GM21619 (cell line): ENCODE measurements around the gene KDM2A.
A peak's percentile ranks its signal among the peaks of the same experiment; 100 is the strongest.
"Not testable (repeated sequence)": the region's sequence is repeated elsewhere in the genome, so short reads cannot be mapped to it uniquely, and the experiment has no call there.

Experiments
- ATAC-seq: cut with Tn5 transposase; IDR thresholded peaks from one replicate; pipeline ENCODE4 v1.9.1; 2021; ENCODE audit not compliant: unreplicated experiment

Gene KDM2A

DNA sequence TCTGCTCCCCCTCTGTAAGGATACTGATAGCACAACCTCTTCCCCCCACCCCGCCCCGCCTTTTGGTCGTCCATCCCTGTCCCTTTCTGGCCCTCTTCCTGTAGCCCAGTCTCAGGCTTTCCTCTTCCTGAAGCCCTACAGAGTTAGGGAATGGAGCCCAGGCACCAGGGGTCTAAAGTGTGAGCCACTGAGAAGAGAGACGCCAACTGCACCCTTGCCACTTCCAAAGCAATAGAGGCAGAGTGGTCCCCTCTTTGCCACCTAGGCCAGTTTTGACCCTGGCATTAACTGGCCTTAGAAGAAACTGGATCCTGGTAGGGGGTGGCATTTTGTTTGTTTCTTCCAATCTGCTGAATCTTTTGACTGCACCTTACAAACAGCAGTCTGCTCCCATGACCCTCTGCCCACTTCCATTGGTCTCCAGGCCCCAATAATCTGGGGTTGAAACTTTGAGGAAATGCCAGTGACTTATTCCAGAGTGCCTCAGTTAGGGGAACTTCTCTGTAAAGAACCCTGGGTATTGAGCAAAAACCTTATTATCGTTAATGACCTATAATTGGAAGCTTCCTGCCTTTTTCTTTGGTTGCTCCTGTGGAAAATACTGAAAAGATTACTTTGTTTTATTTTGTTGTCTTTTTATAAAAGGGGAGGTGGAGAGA is 137.5 kb downstream of the KDM2A start:
- no peak for ATAC-seq

DNA sequence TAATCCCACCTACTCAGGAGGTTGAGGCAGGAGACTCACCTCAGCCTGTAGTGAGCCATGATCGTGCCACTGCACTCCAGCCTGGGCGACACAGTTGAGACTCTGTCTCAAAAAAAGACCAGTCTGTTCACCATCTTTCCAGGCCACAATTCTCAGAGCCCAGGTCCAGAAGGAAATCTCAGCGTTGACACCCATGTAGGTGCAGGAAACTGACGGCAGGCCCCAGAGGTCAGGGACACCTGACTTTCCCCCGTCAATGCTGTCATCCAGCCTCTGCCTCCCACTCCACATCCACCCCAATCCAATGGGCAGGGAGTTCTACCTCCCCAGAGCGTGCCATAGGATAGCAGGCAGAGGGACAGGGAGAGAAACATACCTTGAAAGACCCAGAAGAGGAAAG is 141.3 kb downstream of the KDM2A start:
- no peak for ATAC-seq

DNA sequence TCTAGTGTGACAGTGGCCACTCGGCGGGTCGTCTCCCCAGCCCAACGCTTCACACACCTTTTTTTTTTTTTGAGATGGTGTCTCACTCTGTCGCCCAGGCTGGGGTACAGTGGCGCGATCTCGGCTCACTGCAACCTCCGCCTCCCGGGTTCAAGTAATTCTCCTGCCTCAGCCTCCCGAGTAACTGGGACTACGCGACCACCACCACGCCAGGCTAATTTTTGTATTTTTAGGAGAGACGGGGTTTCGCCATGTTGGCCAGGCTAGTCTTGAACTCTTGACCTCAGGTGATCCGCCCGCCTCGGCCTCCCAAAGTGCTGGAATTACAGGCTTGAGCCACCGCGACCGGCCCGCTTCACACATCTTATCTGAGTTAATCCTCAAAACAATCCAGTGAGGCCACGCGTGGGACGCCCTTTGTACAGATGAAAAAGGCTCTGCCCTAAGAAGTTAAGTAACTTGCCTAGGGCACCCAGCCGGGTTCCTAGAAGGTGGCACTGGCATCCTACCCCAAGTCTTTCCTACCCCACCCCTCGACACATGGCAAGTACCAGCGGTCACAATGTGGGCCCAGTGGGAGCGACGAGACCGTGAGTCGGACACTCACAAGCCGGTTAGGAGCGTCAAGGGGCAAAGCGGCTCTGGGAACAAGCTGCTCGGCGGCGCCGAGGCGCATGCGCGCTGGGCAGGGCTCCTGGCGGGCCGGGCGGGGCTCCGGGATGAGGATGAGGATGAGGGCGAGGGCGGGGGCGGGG is 142.0 kb downstream of the KDM2A start:
- ATAC-seq, result not testable (repeated sequence)

DNA sequence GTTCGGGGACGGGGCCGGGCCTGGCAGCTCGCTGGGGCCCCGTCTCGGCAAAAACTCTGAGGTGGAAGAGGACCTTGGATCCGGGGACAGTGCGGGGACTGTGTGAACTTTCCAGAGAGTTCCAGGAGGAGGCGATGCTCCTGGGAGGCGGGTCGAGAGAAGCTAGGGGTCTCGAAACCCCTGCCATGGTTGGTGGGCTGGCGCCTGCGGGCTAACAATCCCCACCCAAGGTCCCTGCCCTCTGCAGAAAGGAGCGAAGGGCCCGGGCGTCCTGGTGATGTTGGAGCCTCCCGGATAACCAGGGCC is 142.5 kb downstream of the KDM2A start:
- no peak for ATAC-seq

GRCh38 chr11:67261946-67262681 is 143.1 kb downstream of the KDM2A start:
- no peak for ATAC-seq

DNA sequence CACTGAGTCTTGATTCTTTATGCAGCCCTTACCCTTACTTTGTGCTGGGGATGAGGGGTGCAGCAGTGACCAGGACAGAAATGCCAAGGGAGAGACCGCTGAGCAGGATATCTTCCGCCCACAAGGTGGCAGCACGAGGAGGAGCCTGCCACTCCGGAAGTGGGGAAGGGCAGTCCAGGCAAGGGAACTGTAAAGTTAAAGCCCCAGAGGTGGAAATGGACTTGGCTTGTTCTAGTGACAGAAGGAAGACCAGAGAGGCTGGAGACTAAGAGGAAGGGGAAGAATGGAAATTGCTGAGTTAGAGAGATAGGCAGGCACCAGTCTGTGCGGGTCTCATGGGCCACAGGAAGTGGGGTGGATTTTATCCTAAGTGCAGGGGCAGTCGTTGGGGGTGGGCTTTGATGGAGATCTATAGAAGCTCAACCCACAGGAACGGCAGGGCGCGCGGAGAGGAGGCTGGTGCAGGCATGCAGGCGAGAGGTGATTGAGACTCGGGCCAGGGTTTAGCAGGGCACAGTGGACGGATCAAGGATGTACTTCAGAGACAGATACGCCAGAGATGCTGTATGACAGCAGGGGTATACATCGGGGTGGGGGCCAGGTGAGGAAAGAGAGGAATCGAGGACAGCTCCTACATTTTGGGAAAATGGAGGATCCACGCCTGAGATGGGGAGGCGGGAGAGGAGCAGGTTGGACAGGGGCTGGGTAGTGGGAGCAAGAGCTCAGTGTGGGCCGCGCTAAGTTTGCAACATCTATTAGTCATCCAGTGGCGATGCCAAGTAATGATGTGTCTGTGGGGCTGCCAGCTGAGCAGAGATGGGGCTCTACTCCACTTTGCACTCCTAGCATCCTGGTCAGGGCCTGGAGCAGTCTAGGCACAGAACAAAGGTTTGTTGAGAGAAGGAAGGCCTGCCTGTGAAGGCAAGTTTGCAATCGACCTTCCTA is 143.9 kb downstream of the KDM2A start:
- no peak for ATAC-seq

DNA sequence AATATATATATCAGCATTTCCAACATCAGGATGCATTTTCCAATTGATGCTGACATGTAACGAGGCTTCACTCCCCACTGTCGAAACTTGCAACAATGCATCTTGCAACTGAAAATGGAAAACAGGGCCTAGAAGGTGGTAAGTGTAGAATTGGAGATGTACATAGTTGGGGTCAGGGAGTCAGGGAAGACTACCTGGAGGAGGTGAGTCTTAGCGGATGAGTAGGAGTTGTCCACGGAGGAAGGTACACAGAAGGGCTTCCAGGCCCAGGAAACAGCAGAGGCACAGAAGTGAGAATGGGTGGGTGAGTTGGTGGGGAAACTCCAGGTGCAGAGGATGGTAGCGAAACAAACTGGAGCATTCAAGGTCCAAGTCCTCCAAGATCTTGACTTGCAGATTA is 145.2 kb downstream of the KDM2A start:
- no peak for ATAC-seq

GRCh38 chr11:67264877-67265632 is 146.0 kb downstream of the KDM2A start:
- ATAC-seq, result no peak

GRCh38 chr11:67265633-67266448 is 146.8 kb downstream of the KDM2A start:
- ATAC-seq, result peak; percentile 31

DNA sequence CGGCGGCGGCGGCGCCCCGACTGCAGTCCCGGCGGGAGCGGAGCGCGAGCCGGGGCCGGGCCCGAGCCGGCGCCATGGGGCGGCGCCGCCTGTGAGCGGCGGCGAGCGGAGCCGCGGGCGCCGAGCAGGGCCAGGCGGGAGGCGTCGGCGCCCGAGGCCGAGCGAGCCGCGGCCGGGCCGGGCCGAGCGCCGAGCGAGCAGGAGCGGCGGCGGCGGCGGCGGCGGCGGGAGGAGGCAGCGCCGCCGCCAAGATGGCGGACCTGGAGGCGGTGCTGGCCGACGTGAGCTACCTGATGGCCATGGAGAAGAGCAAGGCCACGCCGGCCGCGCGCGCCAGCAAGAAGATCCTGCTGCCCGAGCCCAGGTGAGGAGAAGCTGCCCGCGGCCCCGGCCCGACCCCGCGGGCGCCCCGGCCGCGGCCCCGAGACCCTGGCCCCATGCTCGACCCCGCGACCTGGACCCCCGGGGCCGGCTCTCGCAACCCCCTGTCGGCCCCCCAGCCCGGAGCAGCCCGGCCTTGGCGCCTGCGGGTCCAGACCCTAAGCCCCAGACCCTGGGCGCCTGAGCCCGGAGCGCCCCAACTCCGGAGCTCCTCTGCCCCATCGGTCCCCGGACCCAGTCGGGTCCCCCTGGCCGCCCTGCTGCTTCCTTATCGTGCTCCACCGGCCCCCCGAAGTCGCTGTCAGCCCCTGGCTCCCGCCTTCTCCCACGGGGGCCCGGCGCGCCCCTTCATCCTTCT is 147.6 kb downstream of the KDM2A start, which contains the start of gene GRK2:
TSS of gene GRK2 (plus strand) at position 25 of the 739 bp plus-strand sequence. CDS start at position 252, 227 bp downstream.
- ATAC-seq, result peak; percentile 11

GRCh38 chr11:67267188-67268080 is 148.4 kb downstream of the KDM2A start:
- no peak for ATAC-seq

DNA sequence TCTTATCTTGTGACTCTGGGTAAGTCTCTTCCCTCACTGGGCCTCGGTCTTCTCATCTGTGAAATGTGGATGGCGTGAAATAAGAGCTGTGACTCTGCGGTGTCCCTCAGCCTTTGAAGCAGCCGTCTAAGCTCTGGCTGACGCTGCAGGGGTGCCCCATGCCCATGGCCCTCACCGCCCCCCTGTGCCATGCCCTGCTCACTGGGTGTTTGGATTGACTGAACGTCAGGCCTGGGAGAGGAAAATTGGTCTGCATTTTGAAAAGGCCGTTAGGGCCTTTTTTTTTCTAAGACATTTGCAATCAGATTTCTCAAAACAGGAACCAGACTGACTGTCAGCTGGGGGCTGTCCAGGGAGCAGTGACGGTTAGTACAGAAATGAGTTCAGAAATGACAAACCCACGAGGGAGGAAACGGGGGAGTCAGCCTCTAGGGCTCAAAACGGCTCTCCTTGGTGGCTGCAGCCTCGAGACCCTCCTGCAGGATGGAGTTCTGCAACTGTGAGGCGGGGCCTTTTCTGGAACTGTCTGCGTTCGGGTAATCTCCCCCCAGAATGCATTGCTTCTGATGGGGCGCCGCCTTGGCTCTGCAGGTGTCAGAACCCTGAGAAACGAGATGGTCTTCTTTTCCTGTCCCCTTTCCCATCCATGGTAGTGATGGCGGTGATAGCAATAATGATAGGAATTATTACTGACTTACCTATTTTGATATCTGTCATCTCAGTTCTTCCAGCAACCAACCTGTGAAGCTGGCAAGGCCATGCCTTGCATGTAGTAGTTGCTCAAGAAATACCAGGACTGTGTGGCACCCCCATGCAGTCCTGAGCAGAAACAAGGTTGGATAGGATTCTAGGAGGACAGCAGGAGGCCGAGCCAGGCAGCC is 149.3 kb downstream of the KDM2A start:
- peak; percentile 37 for ATAC-seq

DNA sequence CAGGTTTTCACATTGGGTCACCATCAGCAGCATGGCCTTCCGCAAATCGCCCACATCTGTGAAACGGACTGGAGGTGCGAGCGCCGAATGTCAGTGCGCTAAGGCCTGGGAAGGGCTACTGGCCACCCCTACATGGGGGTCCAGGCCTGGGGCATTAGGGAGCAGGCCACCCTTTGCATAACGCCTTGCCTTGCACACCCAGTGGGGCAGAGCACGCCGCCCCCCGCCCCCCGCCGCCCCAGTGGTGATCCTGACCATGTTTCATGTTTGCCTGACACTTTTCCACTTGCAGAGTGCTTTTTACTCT is 149.9 kb downstream of the KDM2A start:
- ATAC-seq, result no peak

DNA sequence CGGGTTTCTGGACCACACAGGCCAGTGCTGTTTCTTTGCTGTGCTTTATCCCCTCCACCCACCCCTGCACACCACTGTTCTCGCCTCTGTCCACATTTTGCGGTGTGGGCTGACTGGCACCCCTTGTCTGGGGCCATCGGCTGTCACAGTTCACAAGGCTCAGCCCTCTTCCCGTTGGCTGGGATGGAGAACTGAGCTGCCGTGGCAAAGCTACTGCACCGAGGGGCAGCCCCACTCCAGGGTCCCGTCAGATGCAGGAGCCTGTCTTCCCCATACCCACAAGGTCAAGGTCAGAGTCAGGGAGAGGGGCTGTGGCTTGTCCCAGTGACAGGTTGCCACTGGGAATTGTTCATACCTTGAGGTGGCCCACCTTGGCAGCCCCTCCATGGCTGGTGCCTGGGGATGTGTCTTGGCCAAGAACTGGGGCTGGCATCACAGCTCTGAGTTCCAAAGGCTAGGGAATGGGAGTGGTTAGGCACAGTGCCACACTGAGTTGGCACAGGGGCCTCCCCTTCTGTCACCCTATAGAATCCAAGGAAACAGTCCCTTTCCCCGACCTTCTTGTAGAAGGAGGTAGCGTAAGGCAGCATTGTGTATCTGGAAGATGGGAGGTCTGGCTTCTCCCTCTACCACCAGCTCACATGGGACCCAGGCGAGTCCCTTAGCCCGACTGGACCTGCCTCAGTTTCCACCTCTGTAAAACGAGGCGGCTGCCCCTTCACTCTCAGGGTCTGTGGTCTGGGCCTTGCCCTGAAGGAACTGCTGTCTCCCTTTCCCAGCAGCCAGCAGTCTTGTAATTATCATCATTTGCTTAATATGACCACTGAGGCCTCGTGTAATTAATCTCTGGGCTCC is 150.6 kb downstream of the KDM2A start:
- ATAC-seq, result no peak

DNA sequence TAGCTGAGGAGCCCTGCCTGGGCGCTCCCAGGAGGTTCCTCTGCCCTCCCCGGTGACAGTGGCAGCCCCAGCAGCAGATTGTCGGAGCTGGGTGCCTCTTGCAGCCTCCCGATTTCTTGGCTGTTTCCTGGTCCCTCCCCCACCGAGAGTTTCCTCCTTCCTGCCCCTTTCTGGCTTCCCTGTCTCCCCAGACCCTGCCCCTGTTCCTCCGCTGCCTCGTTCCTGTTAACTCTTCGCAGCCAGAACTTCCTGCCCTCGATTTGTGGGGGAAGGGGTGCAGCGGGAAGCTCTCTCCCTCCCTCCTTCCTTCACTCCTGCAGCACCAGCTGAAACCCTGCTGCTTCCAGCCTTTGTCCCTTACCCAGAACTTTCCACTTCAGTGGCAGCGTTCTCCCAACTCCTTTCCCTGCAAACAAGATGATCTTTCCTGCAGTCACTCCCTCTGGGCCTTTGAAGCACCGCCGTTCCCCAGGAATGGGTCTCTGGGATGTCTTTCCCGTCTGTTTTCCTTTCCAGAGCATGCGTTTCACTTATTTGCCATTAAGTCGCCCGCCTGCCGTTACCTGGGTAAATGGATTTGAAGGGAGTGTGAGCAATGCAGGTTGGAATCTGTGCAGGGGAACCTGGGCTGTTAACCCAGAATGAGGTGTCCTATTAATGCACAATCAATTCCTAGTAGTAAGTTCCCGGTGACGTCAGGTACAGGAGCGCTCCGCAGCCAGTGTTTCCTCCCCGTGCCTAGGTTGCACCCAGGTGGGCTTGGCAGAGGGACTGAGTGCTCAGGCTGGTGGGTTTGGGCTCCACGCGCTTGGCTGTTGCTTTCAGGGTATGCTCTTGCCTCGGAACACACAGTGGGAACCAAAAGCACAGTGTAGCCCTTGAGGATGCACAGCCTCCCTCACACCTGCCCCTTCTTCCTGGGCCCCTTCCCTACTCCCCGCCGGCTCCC is 151.5 kb downstream of the KDM2A start:
- ATAC-seq, result no peak
